ENCODE results near the gene TRIM39. TPM values are rescaled to one million over a fixed set of nuclear protein-coding genes. Genes with fewer than 3 reads are reported as not detected.

Gene TRIM39
- total and polyA plus RNA-seq, 9 of the 15 experiments (the other 6 are each of a cell fraction or from before 2014, with no cell fraction given): 5.6 to 17.7 (median 12.8) TPM

DNA sequence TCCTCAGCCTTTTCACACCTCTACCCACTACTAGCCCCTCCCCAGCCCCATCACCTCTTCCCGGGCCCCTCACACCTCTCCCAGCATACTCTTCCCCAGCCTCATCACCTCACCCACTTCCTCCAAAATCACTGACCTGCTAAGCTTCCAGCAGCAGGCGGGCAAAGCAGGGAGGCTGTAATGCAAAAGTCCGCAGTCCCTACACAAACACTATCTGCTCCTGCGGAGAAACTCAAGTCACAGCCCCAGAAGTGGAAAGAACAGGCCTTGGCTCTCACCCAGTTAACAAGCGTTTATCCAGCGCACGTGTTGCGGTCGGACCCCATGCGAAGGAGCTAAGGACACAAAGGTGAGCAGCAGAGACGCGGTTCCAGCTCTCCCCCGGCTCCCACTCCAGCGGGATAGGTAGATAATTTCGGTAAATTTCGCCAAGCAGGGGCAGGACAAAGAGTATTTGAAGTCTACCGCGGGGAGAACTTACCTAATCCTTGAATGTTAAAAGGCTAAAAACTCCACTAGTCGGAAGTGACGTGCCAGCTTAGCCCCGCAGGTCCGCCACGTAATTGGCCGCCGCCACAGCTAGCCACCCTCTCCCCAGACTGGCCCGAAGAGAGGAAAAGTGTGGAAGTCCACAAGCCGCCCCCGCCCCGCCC, 728 bp upstream of the TRIM39 start (continued):
- TF ChIP-seq, protein P1, sequence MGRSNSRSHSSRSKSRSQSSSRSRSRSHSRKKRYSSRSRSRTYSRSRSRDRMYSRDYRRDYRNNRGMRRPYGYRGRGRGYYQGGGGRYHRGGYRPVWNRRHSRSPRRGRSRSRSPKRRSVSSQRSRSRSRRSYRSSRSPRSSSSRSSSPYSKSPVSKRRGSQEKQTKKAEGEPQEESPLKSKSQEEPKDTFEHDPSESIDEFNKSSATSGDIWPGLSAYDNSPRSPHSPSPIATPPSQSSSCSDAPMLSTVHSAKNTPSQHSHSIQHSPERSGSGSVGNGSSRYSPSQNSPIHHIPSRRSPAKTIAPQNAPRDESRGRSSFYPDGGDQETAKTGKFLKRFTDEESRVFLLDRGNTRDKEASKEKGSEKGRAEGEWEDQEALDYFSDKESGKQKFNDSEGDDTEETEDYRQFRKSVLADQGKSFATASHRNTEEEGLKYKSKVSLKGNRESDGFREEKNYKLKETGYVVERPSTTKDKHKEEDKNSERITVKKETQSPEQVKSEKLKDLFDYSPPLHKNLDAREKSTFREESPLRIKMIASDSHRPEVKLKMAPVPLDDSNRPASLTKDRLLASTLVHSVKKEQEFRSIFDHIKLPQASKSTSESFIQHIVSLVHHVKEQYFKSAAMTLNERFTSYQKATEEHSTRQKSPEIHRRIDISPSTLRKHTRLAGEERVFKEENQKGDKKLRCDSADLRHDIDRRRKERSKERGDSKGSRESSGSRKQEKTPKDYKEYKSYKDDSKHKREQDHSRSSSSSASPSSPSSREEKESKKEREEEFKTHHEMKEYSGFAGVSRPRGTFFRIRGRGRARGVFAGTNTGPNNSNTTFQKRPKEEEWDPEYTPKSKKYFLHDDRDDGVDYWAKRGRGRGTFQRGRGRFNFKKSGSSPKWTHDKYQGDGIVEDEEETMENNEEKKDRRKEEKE (IDR thresholded peaks at IDR 0.05; ENCODE audit: borderline replicate concordance in 1 of 2, control insufficient read depth in 1 of 2, low read depth in 2 of 2, low read length in 1 of 2): 0 out of 4 replicates have a peak, but pooled peaks of 1 of the 2 experiments have one; percentile 56
- TF ChIP-seq ZNF780A (CRISPR knock-in tag; IDR thresholded peaks at IDR 0.05) (no peak), C11orf30 (IDR thresholded peaks at IDR 0.05; ENCODE audit: low read depth) (no peak), NFIC (IDR thresholded peaks at IDR 0.05) (peak; percentile 78), PYGO2 (tag; IDR thresholded peaks at IDR 0.05) (no peak), ETV1 (tag; conservative IDR thresholded peaks at IDR 0.05; ENCODE audit: low read depth) (peak; percentile 29; the same call in 1 of the 2 replicates), ZNF778 (CRISPR knock-in tag; IDR thresholded peaks at IDR 0.05) (no peak), ZBED1 (IDR thresholded peaks at IDR 0.05) (no peak), ARHGAP35 (IDR thresholded peaks at IDR 0.05; ENCODE audit: partially characterized antibody) (peak; percentile 15), CSDE1 (IDR thresholded peaks at IDR 0.05) (no peak; a peak in 2 of 4 replicates), NR2C2 (CRISPR knock-in tag; IDR thresholded peaks at IDR 0.05) (no peak), NR2C2 (tag; IDR thresholded peaks at IDR 0.05) (no peak), RBM15 (IDR thresholded peaks at IDR 0.05; ENCODE audit: insufficient read depth, low read length) (no peak), HDAC1 (IDR thresholded peaks at IDR 0.05) (peak in 1 of 2 experiments; percentile 89; a peak in 2 of 4 replicates), CBFA2T3 (IDR thresholded peaks at IDR 0.05) (peak; percentile 36), ZNF431 (CRISPR knock-in tag; IDR thresholded peaks at IDR 0.05) (no peak), OTX1 (CRISPR knock-in tag; IDR thresholded peaks at IDR 0.05) (no peak)
- TF ChIP-seq, protein P2, sequence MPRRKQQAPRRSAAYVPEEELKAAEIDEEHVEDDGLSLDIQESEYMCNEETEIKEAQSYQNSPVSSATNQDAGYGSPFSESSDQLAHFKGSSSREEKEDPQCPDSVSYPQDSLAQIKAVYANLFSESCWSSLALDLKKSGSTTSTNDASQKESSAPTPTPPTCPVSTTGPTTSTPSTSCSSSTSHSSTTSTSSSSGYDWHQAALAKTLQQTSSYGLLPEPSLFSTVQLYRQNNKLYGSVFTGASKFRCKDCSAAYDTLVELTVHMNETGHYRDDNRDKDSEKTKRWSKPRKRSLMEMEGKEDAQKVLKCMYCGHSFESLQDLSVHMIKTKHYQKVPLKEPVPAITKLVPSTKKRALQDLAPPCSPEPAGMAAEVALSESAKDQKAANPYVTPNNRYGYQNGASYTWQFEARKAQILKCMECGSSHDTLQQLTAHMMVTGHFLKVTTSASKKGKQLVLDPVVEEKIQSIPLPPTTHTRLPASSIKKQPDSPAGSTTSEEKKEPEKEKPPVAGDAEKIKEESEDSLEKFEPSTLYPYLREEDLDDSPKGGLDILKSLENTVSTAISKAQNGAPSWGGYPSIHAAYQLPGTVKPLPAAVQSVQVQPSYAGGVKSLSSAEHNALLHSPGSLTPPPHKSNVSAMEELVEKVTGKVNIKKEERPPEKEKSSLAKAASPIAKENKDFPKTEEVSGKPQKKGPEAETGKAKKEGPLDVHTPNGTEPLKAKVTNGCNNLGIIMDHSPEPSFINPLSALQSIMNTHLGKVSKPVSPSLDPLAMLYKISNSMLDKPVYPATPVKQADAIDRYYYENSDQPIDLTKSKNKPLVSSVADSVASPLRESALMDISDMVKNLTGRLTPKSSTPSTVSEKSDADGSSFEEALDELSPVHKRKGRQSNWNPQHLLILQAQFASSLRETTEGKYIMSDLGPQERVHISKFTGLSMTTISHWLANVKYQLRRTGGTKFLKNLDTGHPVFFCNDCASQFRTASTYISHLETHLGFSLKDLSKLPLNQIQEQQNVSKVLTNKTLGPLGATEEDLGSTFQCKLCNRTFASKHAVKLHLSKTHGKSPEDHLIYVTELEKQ (CRISPR knock-in tag; IDR thresholded peaks at IDR 0.05): no peak
- TF ChIP-seq, protein P3, sequence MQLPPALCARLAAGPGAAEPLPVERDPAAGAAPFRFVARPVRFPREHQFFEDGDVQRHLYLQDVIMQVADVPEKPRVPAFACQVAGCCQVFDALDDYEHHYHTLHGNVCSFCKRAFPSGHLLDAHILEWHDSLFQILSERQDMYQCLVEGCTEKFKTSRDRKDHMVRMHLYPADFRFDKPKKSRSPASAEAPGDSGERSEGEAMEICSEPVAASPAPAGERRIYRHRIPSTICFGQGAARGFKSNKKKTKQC (CRISPR knock-in tag; IDR thresholded peaks at IDR 0.05): peak; percentile 73; the same call in 1 of the 2 replicates
- TF ChIP-seq, protein P4, sequence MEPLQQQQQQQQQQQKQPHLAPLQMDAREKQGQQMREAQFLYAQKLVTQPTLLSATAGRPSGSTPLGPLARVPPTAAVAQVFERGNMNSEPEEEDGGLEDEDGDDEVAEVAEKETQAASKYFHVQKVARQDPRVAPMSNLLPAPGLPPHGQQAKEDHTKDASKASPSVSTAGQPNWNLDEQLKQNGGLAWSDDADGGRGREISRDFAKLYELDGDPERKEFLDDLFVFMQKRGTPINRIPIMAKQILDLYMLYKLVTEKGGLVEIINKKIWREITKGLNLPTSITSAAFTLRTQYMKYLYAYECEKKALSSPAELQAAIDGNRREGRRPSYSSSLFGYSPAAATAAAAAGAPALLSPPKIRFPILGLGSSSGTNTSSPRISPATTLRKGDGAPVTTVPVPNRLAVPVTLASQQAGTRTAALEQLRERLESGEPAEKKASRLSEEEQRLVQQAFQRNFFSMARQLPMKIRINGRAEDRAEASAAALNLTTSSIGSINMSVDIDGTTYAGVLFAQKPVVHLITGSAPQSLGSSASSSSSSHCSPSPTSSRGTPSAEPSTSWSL (CRISPR knock-in tag; IDR thresholded peaks at IDR 0.05; ENCODE audit: borderline replicate concordance): no peak
